Ectodermal cell (in vitro differentiated cells): ENCODE results near the gene CDKN2B.

Experiments used
- H3K27ac ChIP-seq: 2 replicates; pipeline ENCODE4 v1.7.0; 2013; ENCODE audit warnings: mild to moderate bottlenecking, low read depth, low read length; ENCODE audit not compliant: insufficient read depth, poor library complexity, severe bottlenecking
- H3K27me3 ChIP-seq: 2 replicates; pipeline ENCODE4 v1.7.0; 2013; ENCODE audit warnings: mild to moderate bottlenecking, low read length; ENCODE audit not compliant: insufficient read depth, control insufficient read depth, poor library complexity, severe bottlenecking
- H3K36me3 ChIP-seq: one replicate; pipeline ENCODE4 v1.7.0; 2013; ENCODE audit warnings: low read length; ENCODE audit not compliant: control insufficient read depth, insufficient read depth
- H3K4me1 ChIP-seq: one replicate; pipeline ENCODE4 v1.7.0; 2013; ENCODE audit warnings: low read length; ENCODE audit not compliant: control insufficient read depth, insufficient read depth
- H3K4me3 ChIP-seq: 2 replicates; pipeline ENCODE4 v1.7.0; 2013; ENCODE audit warnings: low read depth, low read length, control low read depth; ENCODE audit not compliant: insufficient read depth
- H3K9me3 ChIP-seq: 2 replicates; pipeline ENCODE4 v1.7.0; 2013; ENCODE audit warnings: mild to moderate bottlenecking, low read length, moderate library complexity; ENCODE audit not compliant: control insufficient read depth
- WGBS, 2 experiments: methylation state at CpG; one replicate each; pipeline ENCODE4 v1.1.7; 2013; ENCODE audit warnings: missing lambda C conversion rate in 2 of 2; 5-methylcytosine and 5-hydroxymethylcytosine counted together

Gene CDKN2B

DNA sequence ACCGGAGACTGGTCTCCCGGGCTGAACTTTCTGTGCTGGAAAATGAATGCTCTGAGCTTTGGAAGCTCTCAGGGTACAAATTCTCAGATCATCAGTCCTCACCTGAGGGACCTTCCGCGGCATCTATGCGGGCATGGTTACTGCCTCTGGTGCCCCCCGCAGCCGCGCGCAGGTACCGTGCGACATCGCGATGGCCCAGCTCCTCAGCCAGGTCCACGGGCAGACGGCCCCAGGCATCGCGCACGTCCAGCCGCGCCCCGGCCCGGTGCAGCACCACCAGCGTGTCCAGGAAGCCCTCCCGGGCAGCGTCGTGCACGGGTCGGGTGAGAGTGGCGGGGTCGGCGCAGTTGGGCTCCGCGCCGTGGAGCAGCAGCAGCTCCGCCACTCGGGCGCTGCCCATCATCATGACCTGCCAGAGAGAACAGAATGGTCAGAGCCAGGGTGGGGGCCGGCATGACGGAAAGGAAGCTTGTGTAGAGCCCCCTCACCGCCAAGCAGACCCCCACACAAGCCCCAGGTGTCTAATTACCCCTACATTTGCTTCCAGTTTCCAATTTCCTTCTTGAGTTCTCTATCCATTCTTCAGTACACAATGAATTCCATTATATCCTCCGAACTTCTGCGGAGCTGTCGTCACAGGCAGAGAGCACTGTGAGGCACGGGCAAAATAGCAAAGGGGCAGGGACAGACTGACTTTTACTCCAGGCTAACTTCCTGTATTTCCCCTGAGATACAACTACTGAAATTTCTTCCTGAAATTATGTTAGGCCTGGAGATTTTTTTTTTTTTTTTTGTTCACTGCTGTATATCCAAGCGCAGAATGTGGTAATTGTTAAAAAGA lies 38.1 kb downstream of the CDKN2B start:
- Histone ChIP-seq H3K36me3 (no peaks in the 10 kb centered on the region), H3K4me3 (no peak overlapping the region), H3K4me1 (peaks cover 9% of the 10 kb centered on the region), H3K27me3 (peaks cover 100% of the 10 kb centered on the region), H3K9me3 (no peaks in the 10 kb centered on the region), H3K27ac (no peak overlapping the region)
- 2% methylated on average over 44 of the region's 45 CpGs for WGBS, 2 experiments

DNA sequence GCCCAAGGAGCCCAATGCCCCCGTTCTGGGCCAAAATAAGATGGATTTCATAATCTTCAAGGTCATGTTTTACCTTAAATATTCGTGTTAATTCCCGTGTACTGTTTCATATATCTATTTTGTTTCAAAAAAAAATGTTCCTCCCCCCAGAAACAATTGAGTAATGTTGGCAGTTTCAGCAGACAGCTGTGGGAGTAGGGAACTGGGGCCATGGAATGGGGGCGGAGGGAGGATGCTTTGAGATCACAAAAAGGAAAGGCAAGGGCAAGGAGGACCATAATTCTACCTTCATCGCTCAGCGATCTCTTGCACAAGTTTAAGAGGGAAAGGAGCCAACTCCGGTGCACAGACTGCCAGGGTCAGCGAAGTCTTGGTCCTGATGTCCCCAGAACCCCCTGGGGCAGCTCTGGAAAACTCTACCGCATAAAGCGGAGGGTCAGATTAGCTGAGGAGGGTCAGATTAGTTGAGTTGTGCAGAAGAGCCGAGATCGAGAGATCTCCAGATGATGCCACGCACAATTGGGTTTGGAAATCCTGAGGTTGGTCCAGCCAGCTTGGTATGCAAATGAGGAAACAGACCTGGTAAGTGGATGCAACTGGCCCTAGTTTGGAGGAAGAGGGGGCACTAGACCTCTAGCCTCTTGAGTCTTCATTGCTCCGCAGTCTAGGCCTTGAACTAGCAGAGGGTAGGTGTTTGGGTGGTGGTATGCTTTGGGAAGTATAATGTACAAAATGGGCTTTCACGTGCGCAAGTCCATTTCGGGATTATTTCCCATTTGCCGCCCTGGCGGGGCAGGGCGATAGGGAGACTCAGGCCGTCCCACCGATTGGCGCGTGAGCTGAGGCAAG lies 38.9 kb downstream of the CDKN2B start:
- H3K9me3 ChIP-seq = no peaks in the 10 kb centered on the region
- no peaks in the 10 kb centered on the region for H3K36me3 ChIP-seq
- WGBS, 2 experiments = 8 to 9% methylated on average over 22 of the region's 24 CpGs
- peaks cover 10% of the 10 kb centered on the region for H3K4me1 ChIP-seq
- H3K27ac ChIP-seq = no peak overlapping the region
- no peak overlapping the region for H3K4me3 ChIP-seq
- H3K27me3 ChIP-seq = peaks cover 100% of the 10 kb centered on the region

DNA sequence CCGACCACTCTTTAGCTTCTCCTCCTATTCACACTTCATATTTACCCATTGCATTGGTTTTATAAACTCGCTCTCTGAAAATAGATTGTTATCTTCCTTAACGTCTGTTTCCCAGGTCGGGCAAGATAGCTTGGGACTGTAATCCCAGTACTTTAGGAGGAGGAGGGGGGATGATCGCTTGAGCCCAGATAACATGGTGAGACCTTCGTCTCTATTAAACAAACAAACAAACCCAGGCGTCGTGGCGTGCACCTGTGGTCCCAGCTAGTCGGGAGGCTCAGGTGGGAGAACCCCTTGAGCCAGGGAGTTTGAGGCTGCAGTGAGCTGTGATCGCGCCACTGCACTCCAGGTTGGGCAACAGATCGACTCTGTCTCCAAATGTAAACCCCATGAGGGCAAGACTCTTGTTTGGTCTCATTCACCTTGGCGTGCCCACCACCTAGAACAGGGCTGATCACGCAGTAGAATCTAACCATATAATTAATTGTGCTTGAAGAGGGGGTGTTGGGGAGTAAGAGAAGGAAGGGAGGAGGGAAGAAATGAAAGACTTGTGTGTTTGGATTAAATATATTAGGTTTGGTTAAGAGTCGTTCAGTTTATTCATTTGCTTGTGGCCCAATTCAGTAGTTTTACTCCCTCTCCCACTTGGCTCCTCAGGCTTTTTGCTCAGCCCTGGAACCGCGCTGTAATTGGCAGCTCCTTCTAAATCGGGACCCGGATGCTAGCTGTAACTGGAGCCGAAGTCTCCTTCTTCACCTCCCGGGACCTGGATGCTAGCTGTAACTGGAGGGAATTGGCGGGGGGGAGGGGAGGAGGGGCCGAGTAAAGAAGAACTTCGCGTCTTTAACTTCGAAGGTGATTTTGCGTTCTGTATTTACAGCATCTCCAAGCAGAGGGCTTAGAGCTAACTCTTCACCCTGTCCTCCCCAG lies 39.8 kb downstream of the CDKN2B start:
- H3K27me3 ChIP-seq = peaks cover 100% of the 10 kb centered on the region
- H3K9me3 ChIP-seq = no peaks in the 10 kb centered on the region
- peaks cover 12% of the 10 kb centered on the region for H3K4me1 ChIP-seq
- WGBS, 2 experiments = 6 to 7% methylated on average over 26 to 28 of the region's 28 CpGs
- H3K4me3 ChIP-seq = no peak overlapping the region
- no peak overlapping the region for H3K27ac ChIP-seq
- no peaks in the 10 kb centered on the region for H3K36me3 ChIP-seq

DNA sequence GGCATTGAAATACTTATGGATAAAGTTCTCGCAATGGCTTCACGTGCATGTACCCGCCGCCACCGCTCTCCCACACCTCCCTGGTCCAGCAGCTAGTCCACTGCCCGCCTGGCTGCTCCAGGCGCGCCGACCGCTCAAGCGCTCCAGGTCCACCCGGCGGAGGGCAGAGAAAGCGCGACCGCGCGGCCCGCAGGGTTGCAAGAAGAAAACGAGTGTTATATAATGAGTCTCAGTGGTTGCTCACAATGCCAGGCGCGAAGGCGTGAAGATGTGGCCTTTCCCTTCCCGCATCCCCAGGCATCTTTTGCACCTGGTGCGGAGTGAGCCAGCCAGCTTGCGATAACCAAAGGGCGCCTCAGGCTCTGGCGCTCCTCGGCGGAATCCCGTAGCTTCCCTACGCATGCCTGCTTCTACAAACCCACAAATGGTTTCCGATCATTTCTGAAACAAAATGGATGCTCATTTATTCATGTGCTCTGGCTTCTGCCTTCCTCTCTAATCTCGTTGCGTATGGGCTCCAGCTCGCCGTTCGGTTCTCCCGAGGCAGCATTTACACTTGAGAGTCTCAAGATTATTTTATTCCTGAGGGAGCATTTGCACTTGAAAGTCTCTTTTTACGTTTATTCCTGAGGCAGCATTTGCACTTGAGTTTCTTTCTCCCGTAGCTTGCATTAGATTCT lies 40.6 kb downstream of the CDKN2B start:
- H3K9me3 ChIP-seq = no peaks in the 10 kb centered on the region
- H3K4me3 ChIP-seq = no peak overlapping the region
- H3K27ac ChIP-seq = no peak overlapping the region
- WGBS, 2 experiments = 2% methylated on average over 41 of the region's 41 CpGs
- peaks cover 12% of the 10 kb centered on the region for H3K4me1 ChIP-seq
- H3K36me3 ChIP-seq = no peaks in the 10 kb centered on the region
- peaks cover 100% of the 10 kb centered on the region for H3K27me3 ChIP-seq

DNA sequence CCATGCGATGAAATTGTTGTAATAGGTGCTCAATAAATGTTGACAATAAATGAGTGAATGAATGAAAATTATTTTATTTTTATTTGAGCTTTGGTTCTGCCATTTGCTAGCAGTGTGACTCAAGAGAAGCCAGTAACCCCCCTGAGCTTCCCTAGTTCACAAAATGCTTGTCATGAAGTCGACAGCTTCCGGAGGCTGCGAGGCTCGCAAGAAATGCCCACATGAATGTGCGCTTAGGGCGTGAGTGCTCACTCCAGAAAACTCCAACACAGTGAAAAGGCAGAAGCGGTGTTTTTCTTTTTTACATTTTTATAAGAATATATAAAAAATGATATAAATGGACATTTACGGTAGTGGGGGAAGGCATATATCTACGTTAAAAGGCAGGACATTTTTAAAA lies 41.4 kb downstream of the CDKN2B start:
- H3K4me3 ChIP-seq = no peak overlapping the region

DNA sequence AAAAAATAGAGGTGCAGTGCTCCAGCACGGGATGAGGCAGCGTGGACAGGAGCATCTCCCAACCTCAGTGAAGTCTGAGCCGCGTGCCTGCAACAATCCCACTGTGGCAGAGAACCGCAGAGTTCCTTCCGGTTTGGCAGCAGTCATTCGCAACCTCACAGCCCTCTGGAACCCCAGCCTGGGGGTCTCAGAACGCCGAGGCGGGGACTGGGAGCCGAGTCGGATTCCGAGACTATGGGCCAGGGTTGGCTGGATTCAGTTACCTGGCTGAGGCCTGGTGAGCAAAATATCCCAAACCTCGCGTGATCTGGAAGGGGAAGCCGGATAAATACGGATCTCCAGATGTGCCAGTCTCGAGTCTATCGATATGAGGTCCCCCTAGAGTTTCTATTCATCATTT lies 41.9 kb downstream of the CDKN2B start:
- Histone ChIP-seq H3K27ac (no peak overlapping the region), H3K27me3 (peaks cover 98% of the 10 kb centered on the region), H3K4me3 (no peak overlapping the region), H3K4me1 (peaks cover 12% of the 10 kb centered on the region), H3K36me3 (no peaks in the 10 kb centered on the region), H3K9me3 (no peaks in the 10 kb centered on the region)
- 8 to 9% methylated on average over 19 of the region's 19 CpGs for WGBS, 2 experiments

More for the DNA sequence above, 41.4 kb downstream of the CDKN2B start:
- Histone ChIP-seq H3K27ac (no peak overlapping the region), H3K4me1 (peaks cover 12% of the 10 kb centered on the region), H3K36me3 (no peaks in the 10 kb centered on the region), H3K27me3 (peaks cover 100% of the 10 kb centered on the region), H3K9me3 (no peaks in the 10 kb centered on the region)
- WGBS, 2 experiments = 10 to 14% methylated on average over 7 to 9 of the region's 10 CpGs

DNA sequence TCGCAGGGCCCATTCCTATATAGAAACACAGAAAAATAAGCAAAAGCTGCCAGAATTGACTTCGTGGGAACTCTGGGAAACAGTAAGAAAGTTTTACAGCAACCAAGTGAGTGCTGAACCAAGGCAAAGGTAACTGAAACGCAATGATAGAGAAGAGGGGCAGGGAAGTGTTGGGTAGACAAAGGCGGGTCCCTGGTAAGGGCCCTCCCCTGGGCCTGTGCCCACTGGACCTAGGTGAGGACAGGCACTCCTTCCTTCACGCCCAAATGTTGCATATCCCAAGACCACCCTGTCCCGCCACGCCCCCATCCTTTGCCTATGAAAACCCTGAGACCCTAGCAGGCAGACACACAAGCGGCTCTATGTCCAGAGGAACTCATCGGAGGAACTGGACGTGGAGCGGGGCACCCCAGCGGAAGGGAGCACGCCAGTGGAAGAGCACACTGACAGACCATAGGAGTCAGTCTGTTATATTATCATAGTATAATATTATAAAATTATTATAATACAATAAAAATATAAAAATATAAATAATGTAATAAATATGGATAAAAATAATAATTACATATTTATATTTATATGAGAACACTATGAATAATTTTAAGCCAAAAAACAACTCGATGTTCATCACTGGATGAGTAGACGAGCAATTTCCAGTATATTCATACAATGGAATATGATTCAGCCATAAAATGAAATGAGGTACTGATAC lies 42.8 kb downstream of the CDKN2B start:
- Histone ChIP-seq H3K4me1 (peaks cover 12% of the 10 kb centered on the region), H3K27me3 (peaks cover 90% of the 10 kb centered on the region), H3K36me3 (no peaks in the 10 kb centered on the region), H3K9me3 (no peaks in the 10 kb centered on the region), H3K4me3 (no peak overlapping the region), H3K27ac (no peak overlapping the region)
- WGBS, 2 experiments = 3 to 4% methylated on average over 10 to 12 of the region's 15 CpGs

DNA sequence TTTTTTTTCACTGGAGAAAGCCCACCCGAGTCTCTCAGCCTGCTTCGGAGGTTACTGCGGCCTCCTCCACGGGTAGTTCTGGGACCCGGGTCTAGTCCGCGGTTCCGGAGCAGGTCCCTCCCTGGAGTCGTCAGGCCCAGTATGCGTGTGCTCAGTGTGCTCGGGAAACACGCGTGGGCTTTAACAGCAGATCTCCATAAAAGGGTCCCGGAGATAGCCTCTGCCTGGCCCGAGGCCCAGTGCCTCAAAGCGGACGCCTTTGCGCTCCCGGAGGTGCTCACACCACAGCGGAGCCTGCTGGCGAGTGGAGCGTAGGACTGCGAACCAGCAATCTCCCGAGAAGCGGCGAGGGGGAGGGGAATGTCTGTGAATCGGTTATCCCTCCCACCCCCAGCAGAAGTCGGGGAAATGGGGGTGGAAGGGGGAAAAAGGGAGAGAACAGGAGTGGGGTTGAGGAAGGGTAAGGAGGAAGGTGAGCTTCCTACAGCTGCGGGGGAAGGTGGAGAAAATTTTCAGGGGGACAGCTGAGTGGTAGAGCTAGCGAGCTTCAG lies 43.6 kb downstream of the CDKN2B start:
- peaks cover 12% of the 10 kb centered on the region for H3K4me1 ChIP-seq
- H3K9me3 ChIP-seq = no peaks in the 10 kb centered on the region
- WGBS, 2 experiments = 2 to 3% methylated on average over 29 to 30 of the region's 30 CpGs
- peak overlapping the region; percentile 26 for H3K4me3 ChIP-seq
- no peak overlapping the region for H3K27ac ChIP-seq
- no peaks in the 10 kb centered on the region for H3K36me3 ChIP-seq
- peaks cover 81% of the 10 kb centered on the region for H3K27me3 ChIP-seq

DNA sequence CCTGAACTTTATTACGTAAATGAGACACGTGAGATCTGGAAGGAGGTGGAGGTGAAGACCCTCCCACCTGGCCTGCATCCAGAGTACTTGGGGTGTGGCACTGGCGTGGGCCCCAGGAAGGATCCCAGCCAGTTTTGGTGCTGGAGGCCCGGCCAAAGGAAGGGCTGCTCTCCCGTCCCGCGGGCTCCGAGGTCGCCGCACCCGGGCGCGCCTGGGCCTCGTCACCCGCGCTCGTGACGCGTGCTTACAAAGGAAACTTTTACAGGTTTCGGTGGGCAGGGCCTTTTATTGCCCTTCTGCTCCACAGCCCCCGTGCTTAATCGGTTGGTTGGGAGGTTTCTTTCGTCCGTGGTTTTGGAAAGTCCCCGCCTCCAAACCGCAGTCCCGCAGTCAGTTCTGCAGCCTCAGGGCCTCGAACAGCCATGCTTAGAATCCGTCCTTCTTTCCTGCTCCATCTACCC lies 44.1 kb downstream of the CDKN2B start:
- peaks cover 12% of the 10 kb centered on the region for H3K4me1 ChIP-seq
- peak overlapping the region; percentile 26 for H3K4me3 ChIP-seq
- no peaks in the 10 kb centered on the region for H3K36me3 ChIP-seq
- H3K9me3 ChIP-seq = no peaks in the 10 kb centered on the region
- peaks cover 76% of the 10 kb centered on the region for H3K27me3 ChIP-seq
- H3K27ac ChIP-seq = no peak overlapping the region
- 3% methylated on average over 29 of the region's 29 CpGs for WGBS, 2 experiments
